Measurements from ENCODE around the gene DAB2IP.
"Not testable (repeated sequence)": the region's sequence is repeated elsewhere in the genome, so short reads cannot be mapped to it uniquely, and the experiment has no call there.

Gene DAB2IP

GRCh38 chr9:121735065-121735792 lies 83.8 kb downstream of the DAB2IP start:
- Histone ChIP-seq H3K4me3 (ENCODE audit: insufficient read depth, low read depth, low read length) (no peak overlapping the region), H3K36me3 (ENCODE audit: control insufficient read depth, insufficient read depth, low read length) (no peaks in the 10 kb centered on the region), H3K27ac (ENCODE audit: insufficient read depth, low read depth, low read length, poor library complexity, severe bottlenecking) (no peak overlapping the region), H3K4me1 (ENCODE audit: control insufficient read depth, insufficient read depth, low read length) (peaks cover 29% of the 10 kb centered on the region), H3K9me3 (ENCODE audit: control insufficient read depth, low read length) (no peaks in the 10 kb centered on the region), H3K27me3 (ENCODE audit: control insufficient read depth, insufficient read depth, low read length, poor library complexity, severe bottlenecking) (peaks cover 15% of the 10 kb centered on the region)
- 19 to 23% methylated on average over 9 of the region's 9 CpGs for WGBS, 2 experiments

- WGBS, 2 experiments, result 2 to 3% methylated on average over 53 to 57 of the region's 57 CpGs
- Histone ChIP-seq H3K36me3 (ENCODE audit: control insufficient read depth, insufficient read depth, low read length) (no peaks in the 10 kb centered on the region), H3K9me3 (ENCODE audit: control insufficient read depth, low read length) (no peaks in the 10 kb centered on the region), H3K4me3 (ENCODE audit: insufficient read depth, low read depth, low read length) (peak overlapping the region; percentile 36), H3K27me3 (ENCODE audit: control insufficient read depth, insufficient read depth, low read length, poor library complexity, severe bottlenecking) (peaks cover 15% of the 10 kb centered on the region), H3K27ac (ENCODE audit: insufficient read depth, low read depth, low read length, poor library complexity, severe bottlenecking) (no peak overlapping the region), H3K4me1 (ENCODE audit: control insufficient read depth, insufficient read depth, low read length) (peaks cover 32% of the 10 kb centered on the region)
These were observed 84.6 kb downstream of the DAB2IP start for GRCh38 chr9:121735793-121736770.

- Histone ChIP-seq H3K9me3 (ENCODE audit: control insufficient read depth, low read length) (no peaks in the 10 kb centered on the region), H3K4me1 (ENCODE audit: control insufficient read depth, insufficient read depth, low read length) (peaks cover 38% of the 10 kb centered on the region), H3K4me3 (ENCODE audit: insufficient read depth, low read depth, low read length) (peak overlapping the region; percentile 28), H3K27me3 (ENCODE audit: control insufficient read depth, insufficient read depth, low read length, poor library complexity, severe bottlenecking) (peaks cover 15% of the 10 kb centered on the region), H3K27ac (ENCODE audit: insufficient read depth, low read depth, low read length, poor library complexity, severe bottlenecking) (no peak overlapping the region), H3K36me3 (ENCODE audit: control insufficient read depth, insufficient read depth, low read length) (no peaks in the 10 kb centered on the region)
- 73 to 76% methylated on average over 13 of the region's 13 CpGs for WGBS, 2 experiments
These were observed 85.6 kb downstream of the DAB2IP start for GRCh38 chr9:121736934-121737462.

GRCh38 chr9:121737481-121737931 lies 86.1 kb downstream of the DAB2IP start:
- Histone ChIP-seq H3K27me3 (ENCODE audit: control insufficient read depth, insufficient read depth, low read length, poor library complexity, severe bottlenecking) (peaks cover 15% of the 10 kb centered on the region), H3K4me1 (ENCODE audit: control insufficient read depth, insufficient read depth, low read length) (peaks cover 38% of the 10 kb centered on the region), H3K27ac (ENCODE audit: insufficient read depth, low read depth, low read length, poor library complexity, severe bottlenecking) (no peak overlapping the region), H3K4me3 (ENCODE audit: insufficient read depth, low read depth, low read length) (no peak overlapping the region), H3K36me3 (ENCODE audit: control insufficient read depth, insufficient read depth, low read length) (no peaks in the 10 kb centered on the region), H3K9me3 (ENCODE audit: control insufficient read depth, low read length) (no peaks in the 10 kb centered on the region)
- WGBS, 2 experiments, result 93 to 96% methylated on average over 9 of the region's 9 CpGs

GRCh38 chr9:121738411-121738810 lies 87.0 kb downstream of the DAB2IP start:
- Histone ChIP-seq H3K27me3 (ENCODE audit: control insufficient read depth, insufficient read depth, low read length, poor library complexity, severe bottlenecking) (peaks cover 15% of the 10 kb centered on the region), H3K4me3 (ENCODE audit: insufficient read depth, low read depth, low read length) (no peak overlapping the region), H3K9me3 (ENCODE audit: control insufficient read depth, low read length) (no peaks in the 10 kb centered on the region), H3K4me1 (ENCODE audit: control insufficient read depth, insufficient read depth, low read length) (peaks cover 44% of the 10 kb centered on the region), H3K36me3 (ENCODE audit: control insufficient read depth, insufficient read depth, low read length) (no peaks in the 10 kb centered on the region), H3K27ac (ENCODE audit: insufficient read depth, low read depth, low read length, poor library complexity, severe bottlenecking) (no peak overlapping the region)
- WGBS, 2 experiments, result 75 to 83% methylated on average over 2 of the region's 2 CpGs

- Histone ChIP-seq H3K4me1 (ENCODE audit: control insufficient read depth, insufficient read depth, low read length) (peaks cover 48% of the 10 kb centered on the region), H3K36me3 (ENCODE audit: control insufficient read depth, insufficient read depth, low read length) (no peaks in the 10 kb centered on the region), H3K4me3 (ENCODE audit: insufficient read depth, low read depth, low read length) (no peak overlapping the region), H3K27ac (ENCODE audit: insufficient read depth, low read depth, low read length, poor library complexity, severe bottlenecking) (no peak overlapping the region), H3K9me3 (ENCODE audit: control insufficient read depth, low read length) (no peaks in the 10 kb centered on the region), H3K27me3 (ENCODE audit: control insufficient read depth, insufficient read depth, low read length, poor library complexity, severe bottlenecking) (peaks cover 15% of the 10 kb centered on the region)
- WGBS, 2 experiments, result 85% methylated on average over 1 of the region's 1 CpG
These were observed 87.5 kb downstream of the DAB2IP start for GRCh38 chr9:121738968-121739367.

GRCh38 chr9:121739971-121740370 lies 88.5 kb downstream of the DAB2IP start:
- peaks cover 54% of the 10 kb centered on the region for H3K4me1 ChIP-seq (ENCODE audit: control insufficient read depth, insufficient read depth, low read length)
- H3K9me3 ChIP-seq (ENCODE audit: control insufficient read depth, low read length), result no peaks in the 10 kb centered on the region
- H3K27ac ChIP-seq (ENCODE audit: insufficient read depth, low read depth, low read length, poor library complexity, severe bottlenecking), result no peak overlapping the region
- WGBS, 2 experiments, result 73 to 74% methylated on average over 7 of the region's 7 CpGs
- H3K27me3 ChIP-seq (ENCODE audit: control insufficient read depth, insufficient read depth, low read length, poor library complexity, severe bottlenecking), result peaks cover 12% of the 10 kb centered on the region
- no peak overlapping the region for H3K4me3 ChIP-seq (ENCODE audit: insufficient read depth, low read depth, low read length)
- H3K36me3 ChIP-seq (ENCODE audit: control insufficient read depth, insufficient read depth, low read length), result no peaks in the 10 kb centered on the region

- H3K36me3 ChIP-seq (ENCODE audit: control insufficient read depth, insufficient read depth, low read length), result no peaks in the 10 kb centered on the region
- H3K9me3 ChIP-seq (ENCODE audit: control insufficient read depth, low read length), result no peaks in the 10 kb centered on the region
- peaks cover 48% of the 10 kb centered on the region for H3K4me1 ChIP-seq (ENCODE audit: control insufficient read depth, insufficient read depth, low read length)
- no peaks in the 10 kb centered on the region for H3K27me3 ChIP-seq (ENCODE audit: control insufficient read depth, insufficient read depth, low read length, poor library complexity, severe bottlenecking)
- peak overlapping the region; percentile 16 for H3K27ac ChIP-seq (ENCODE audit: insufficient read depth, low read depth, low read length, poor library complexity, severe bottlenecking)
- WGBS, 2 experiments, result 68 to 71% methylated on average over 10 of the region's 10 CpGs
- H3K4me3 ChIP-seq (ENCODE audit: insufficient read depth, low read depth, low read length), result no peak overlapping the region
These were observed 89.9 kb downstream of the DAB2IP start for GRCh38 chr9:121741228-121741918.

GRCh38 chr9:121741919-121742283 lies 90.5 kb downstream of the DAB2IP start:
- not testable (repeated sequence) for H3K4me3 ChIP-seq (ENCODE audit: insufficient read depth, low read depth, low read length); H3K27me3 ChIP-seq (ENCODE audit: control insufficient read depth, insufficient read depth, low read length, poor library complexity, severe bottlenecking); H3K36me3 ChIP-seq (ENCODE audit: control insufficient read depth, insufficient read depth, low read length); H3K9me3 ChIP-seq (ENCODE audit: control insufficient read depth, low read length)
- H3K27ac ChIP-seq (ENCODE audit: insufficient read depth, low read depth, low read length, poor library complexity, severe bottlenecking), result peak overlapping the region; percentile 16
- peaks cover 48% of the 10 kb centered on the region for H3K4me1 ChIP-seq (ENCODE audit: control insufficient read depth, insufficient read depth, low read length)
- 88 to 93% methylated on average over 4 of the region's 4 CpGs for WGBS, 2 experiments

Measured in ectodermal cell (in vitro differentiated cells).